ENCODE measurements around the gene FAM193A. TPM values are rescaled to one million over a fixed set of nuclear protein-coding genes. Genes with fewer than 3 reads are reported as not detected.

FAM193A gene
- polyA plus RNA-seq, 5 donors: 26.0 to 32.8 (median 26.7) TPM

GRCh38 chr4:2781911-2782310 lies 245.5 kb downstream of the FAM193A start:
- DNase-seq: no peak

Other genes starting within 250 kb of the FAM193A start
- 1 to 10 TPM; 2.9 to 4.0 (median 3.4) TPM for gene ZFYVE28, start 118.0 kb upstream of the FAM193A start, polyA plus RNA-seq (ENCODE audit: insufficient read depth in 1 of 5, insufficient read length in 5 of 5, low replicate concordance in 1 of 5)
- gene CFAP99, start 117.7 kb upstream of the FAM193A start, polyA plus RNA-seq (ENCODE audit: insufficient read depth in 1 of 5, insufficient read length in 5 of 5, low replicate concordance in 1 of 5): 1 to 10 TPM in 4 of 5 donors, under 1 TPM in 1; 0.26 to 2.0 (median 1.2) TPM
- gene RNF4, start 67.5 kb upstream of the FAM193A start, polyA plus RNA-seq (ENCODE audit: insufficient read depth in 1 of 5, insufficient read length in 5 of 5, low replicate concordance in 1 of 5): 10 to 100 TPM; 55.4 to 63.2 (median 59.9) TPM
- gene TNIP2, start 219.7 kb downstream of the FAM193A start, polyA plus RNA-seq (ENCODE audit: insufficient read depth in 1 of 5, insufficient read length in 5 of 5, low replicate concordance in 1 of 5): 10 to 100 TPM; 16.0 to 24.5 (median 18.5) TPM